ENCODE measurements around the gene FNTB.

GRCh38 chr14:64947710-64948611, 38.7 kb upstream of the FNTB start:
- TF ChIP-seq CTCF (conservative IDR thresholded peaks at IDR 0.05) (no peak), EZH2 (IDR thresholded peaks at IDR 0.05; ENCODE audit: low read depth) (no peak)

Data from PC-9 (cell line).